Measurements from ENCODE around the gene FABP2. TPM values are rescaled to one million over a fixed set of nuclear protein-coding genes. Genes with fewer than 3 reads are reported as not detected.

FABP2 gene
- polyA plus RNA-seq, 1 donor from 2014 or later = not detected

DNA sequence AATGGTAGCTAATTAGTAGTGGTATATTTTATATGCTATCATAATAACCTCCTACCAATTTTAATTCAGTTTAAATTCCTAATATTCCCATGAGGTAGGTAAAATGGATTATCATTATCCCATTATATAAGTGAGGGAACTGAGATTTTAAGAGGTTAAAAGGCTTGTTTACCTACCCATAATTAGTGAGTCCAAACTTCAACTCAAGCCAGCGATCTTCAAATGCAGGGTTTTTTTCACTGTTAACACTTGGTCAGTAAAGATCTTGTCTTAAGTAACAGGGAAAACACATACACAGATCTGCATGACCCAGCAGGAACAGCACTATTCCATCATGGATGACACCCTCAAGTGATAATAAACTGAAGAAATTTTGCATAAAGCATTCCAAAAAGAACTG is 31.3 kb downstream of the FABP2 start:
- Histone ChIP-seq H3K9ac (ENCODE audit: low read length) (no peak overlapping the region), H3K9me3 (ENCODE audit: low read length) (no peaks in the 10 kb centered on the region), H3F3A (ENCODE audit: insufficient read depth, low read length, poor library complexity, severe bottlenecking) (no peaks in the 10 kb centered on the region), H4K20me1 (ENCODE audit: insufficient read depth) (no peaks in the 10 kb centered on the region), H3K27ac (ENCODE audit: low read length) (no peak overlapping the region), H2AFZ (ENCODE audit: low read depth, low read length) (no peak overlapping the region), H3K36me3 (ENCODE audit: insufficient read depth, low read length) (no peaks in the 10 kb centered on the region), H3K4me2 (ENCODE audit: low read length) (no peak overlapping the region), H3K27me3 (ENCODE audit: insufficient read depth, low read depth, low read length) (no peaks in the 10 kb centered on the region), H3K4me3 (ENCODE audit: low read length) (no peak overlapping the region), H3K9me2 (ENCODE audit: insufficient read depth, low read length) (no peaks in the 10 kb centered on the region), H3K79me2 (replicated peaks; ENCODE audit: insufficient read depth, low read length) (no peaks in the 10 kb centered on the region)
- TF ChIP-seq EP300 (conservative IDR thresholded peaks at IDR 0.05; ENCODE audit: poor library complexity, severe bottlenecking) (no peak), CTCF (IDR thresholded peaks at IDR 0.05; ENCODE audit: poor library complexity, severe bottlenecking) (no peak), POLR2AphosphoS5 (IDR thresholded peaks at IDR 0.05) (no peak)

DNA sequence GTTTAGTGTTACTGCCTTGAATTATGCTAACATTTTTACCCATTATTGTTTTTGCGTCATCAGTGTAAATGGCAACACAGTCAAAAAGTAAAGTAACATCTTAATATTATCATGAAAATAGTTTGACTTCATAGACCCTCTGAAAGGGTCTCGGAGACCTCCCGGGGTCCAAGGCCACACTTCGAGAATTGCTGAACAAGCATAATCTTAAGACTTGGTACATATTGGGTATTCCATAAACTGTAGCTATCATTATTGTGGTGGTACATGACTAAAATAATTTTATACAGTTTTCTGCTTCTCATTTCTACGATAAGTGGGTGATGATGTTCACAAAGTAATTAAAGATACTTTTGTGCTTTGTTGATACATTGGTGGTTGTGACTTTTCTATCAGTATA is 32.6 kb downstream of the FABP2 start:
- Histone ChIP-seq H2AFZ (ENCODE audit: low read depth, low read length) (no peak overlapping the region), H3K79me2 (replicated peaks; ENCODE audit: insufficient read depth, low read length) (no peaks in the 10 kb centered on the region), H3K9ac (ENCODE audit: low read length) (no peak overlapping the region), H3K27ac (ENCODE audit: low read length) (no peak overlapping the region), H4K20me1 (ENCODE audit: insufficient read depth) (no peaks in the 10 kb centered on the region), H3K4me2 (ENCODE audit: low read length) (no peak overlapping the region), H3K27me3 (ENCODE audit: insufficient read depth, low read depth, low read length) (no peaks in the 10 kb centered on the region), H3K4me3 (ENCODE audit: low read length) (no peak overlapping the region), H3K9me2 (ENCODE audit: insufficient read depth, low read length) (no peaks in the 10 kb centered on the region), H3F3A (ENCODE audit: insufficient read depth, low read length, poor library complexity, severe bottlenecking) (no peaks in the 10 kb centered on the region), H3K36me3 (ENCODE audit: insufficient read depth, low read length) (no peaks in the 10 kb centered on the region), H3K9me3 (ENCODE audit: low read length) (no peaks in the 10 kb centered on the region)
- no peak for TF ChIP-seq SMC3 (conservative IDR thresholded peaks at IDR 0.05; ENCODE audit: poor library complexity)

GRCh38 chr4:119286377-119287002 is 35.4 kb downstream of the FABP2 start:
- H3K9me3 ChIP-seq (ENCODE audit: low read length) = no peaks in the 10 kb centered on the region
- no peaks in the 10 kb centered on the region for H4K20me1 ChIP-seq (ENCODE audit: insufficient read depth)
- no peaks in the 10 kb centered on the region for H3K27me3 ChIP-seq (ENCODE audit: insufficient read depth, low read depth, low read length)
- H3K27ac ChIP-seq (ENCODE audit: low read length) = no peak overlapping the region
- no peak for TF ChIP-seq MXI1 (conservative IDR thresholded peaks at IDR 0.05; ENCODE audit: poor library complexity, severe bottlenecking)
- peak; percentile 85 for TF ChIP-seq SMC3 (conservative IDR thresholded peaks at IDR 0.05; ENCODE audit: poor library complexity)
- peak; percentile 77 for TF ChIP-seq RAD21 (conservative IDR thresholded peaks at IDR 0.05)
- TF ChIP-seq EZH2 (IDR thresholded peaks at IDR 0.05; ENCODE audit: borderline replicate concordance, insufficient read depth, low read length, poor library complexity, severe bottlenecking) = no peak
- TF ChIP-seq EP300 (conservative IDR thresholded peaks at IDR 0.05; ENCODE audit: poor library complexity, severe bottlenecking) = no peak
- TF ChIP-seq CTCF (IDR thresholded peaks at IDR 0.05; ENCODE audit: poor library complexity, severe bottlenecking) = peak; percentile 75
- TF ChIP-seq TAF1 (IDR thresholded peaks at IDR 0.05; ENCODE audit: low read depth) = no peak
- H3K4me2 ChIP-seq (ENCODE audit: low read length) = no peak overlapping the region
- no peak overlapping the region for H3K9ac ChIP-seq (ENCODE audit: low read length)
- no peaks in the 10 kb centered on the region for H3K36me3 ChIP-seq (ENCODE audit: insufficient read depth, low read length)
- no peak overlapping the region for H3K4me3 ChIP-seq (ENCODE audit: low read length)
- no peak overlapping the region for H2AFZ ChIP-seq (ENCODE audit: low read depth, low read length)
- H3F3A ChIP-seq (ENCODE audit: insufficient read depth, low read length, poor library complexity, severe bottlenecking) = no peaks in the 10 kb centered on the region
- H3K79me2 ChIP-seq (replicated peaks; ENCODE audit: insufficient read depth, low read length) = no peaks in the 10 kb centered on the region
- no peaks in the 10 kb centered on the region for H3K9me2 ChIP-seq (ENCODE audit: insufficient read depth, low read length)
